Natural killer cell (primary cell): ENCODE results near the gene FLRT1. TPM values are rescaled to one million over a fixed set of nuclear protein-coding genes. Genes with fewer than 3 reads are reported as not detected.

Experiments used
- ATAC-seq, 3 donors: fragments of 150-1000 bp in 2 of 3; fragments of 200-7000 bp in 1 of 3; cut with Tn5 transposase; 1 replicate in 1 of 3; 2 replicates in 2 of 3; pipeline ENCODE4 v1.10.0; 2021; ENCODE audit warnings: mild to moderate bottlenecking in 2 of 3, moderate library complexity in 2 of 3
- DNase-seq, 2 donors: peaks; one replicate each; pipeline versions ENCODE4 v3.0.0 to v3.0.0-alpha.2; 2013 to 2021; ENCODE audit warnings: mixed read lengths in 1 of 2
- H3K27ac ChIP-seq: one replicate; pipeline ENCODE4 v1.5.1; 2013; ENCODE audit warnings: mild to moderate bottlenecking, low read length
- H3K27me3 ChIP-seq: one replicate; pipeline ENCODE4 v1.6.1; 2013; ENCODE audit warnings: low read length; ENCODE audit not compliant: control insufficient read depth, insufficient read depth
- H3K36me3 ChIP-seq: one replicate; pipeline ENCODE4 v1.6.1; 2013; ENCODE audit warnings: low read length; ENCODE audit not compliant: control insufficient read depth, insufficient read depth
- H3K4me1 ChIP-seq: one replicate; pipeline ENCODE4 v1.6.1; 2013; ENCODE audit warnings: low read length; ENCODE audit not compliant: control insufficient read depth, insufficient read depth
- H3K4me3 ChIP-seq: one replicate; pipeline ENCODE4 v1.5.1; 2013; ENCODE audit warnings: low read length
- H3K9me3 ChIP-seq: one replicate; pipeline ENCODE4 v1.6.1; 2013; ENCODE audit warnings: low read length; ENCODE audit not compliant: control insufficient read depth, insufficient read depth
- H3K27ac Mint-ChIP-seq, 2 donors: one replicate each; pipeline ENCODE4 v1.8.0; 2022; ENCODE audit warnings: mild to moderate bottlenecking in 2 of 2, mixed read lengths in 2 of 2, moderate library complexity in 1 of 2
- H3K27me3 Mint-ChIP-seq, 2 donors: one replicate each; pipeline ENCODE4 v1.8.0; 2022; ENCODE audit warnings: low read depth in 2 of 2, mixed read lengths in 2 of 2
- H3K36me3 Mint-ChIP-seq: one replicate; pipeline ENCODE4 v1.8.0; 2022; ENCODE audit warnings: mixed read lengths
- H3K4me1 Mint-ChIP-seq, 2 donors: one replicate each; pipeline ENCODE4 v1.8.0; 2022; ENCODE audit warnings: mixed read lengths in 2 of 2
- H3K4me3 Mint-ChIP-seq: one replicate; pipeline ENCODE4 v1.8.0; 2022; ENCODE audit warnings: mild to moderate bottlenecking, moderate library complexity, mixed read lengths
- H3K9me3 Mint-ChIP-seq, 2 donors: one replicate each; pipeline ENCODE4 v1.8.0; 2022; ENCODE audit warnings: mixed read lengths in 2 of 2
- CTCF ChIP-seq: fragments of 200-600 bp; IDR thresholded peaks from one replicate; pipeline ENCODE4 v1.8.0; 2022; ENCODE audit warnings: antibody characterized with exemption
- WGBS: methylation state at CpG from one replicate; pipeline ENCODE4 v1.1.7; 2013; ENCODE audit warnings: missing lambda C conversion rate; ENCODE audit not compliant: insufficient coverage; 5-methylcytosine and 5-hydroxymethylcytosine counted together
- intact Hi-C: fragments of 100-400 bp; cut with micrococcal nuclease; formaldehyde crosslinking; loops from one replicate; pipeline ENCODE4 v1.14.2; 2022
- total RNA-seq, 4 donors: library from RNA; stranded (reverse); fragments of 120-200 nt in 1 of 4; gene quantifications; one replicate each; pipeline versions ENCODE4 v1.2.3 to v1.2.4, GENCODE V29; 2013 to 2022

FLRT1 gene
- total RNA-seq, 3 donors from 2014 or later (not counting 1 experiment from before 2014, with no cell fraction given): not detected

GRCh38 chr11:63997104-63997700 lies 38.5 kb upstream of the FLRT1 start:
- no peaks in the 10 kb centered on the region for H3K9me3 Mint-ChIP-seq
- no peak for TF ChIP-seq CTCF
- H3K4me3 Mint-ChIP-seq: no peak overlapping the region
- H3K27ac Mint-ChIP-seq: peak overlapping the region in 1 of 2 donors; percentile 54
- Histone ChIP-seq H3K27ac (no peak overlapping the region), H3K27me3 (peaks cover 4% of the 10 kb centered on the region), H3K4me3 (no peak overlapping the region), H3K9me3 (no peaks in the 10 kb centered on the region), H3K36me3 (peaks cover 24% of the 10 kb centered on the region), H3K4me1 (peaks cover 19% of the 10 kb centered on the region)
- H3K36me3 Mint-ChIP-seq: no peaks in the 10 kb centered on the region
- ATAC-seq: no peak
- no peak for DNase-seq
- WGBS: 92% methylated on average over 26 of the region's 27 CpGs
- H3K27me3 Mint-ChIP-seq: peaks cover 0 to 8% of the 10 kb centered on the region in 2 donors
- peaks cover 5 to 32% of the 10 kb centered on the region in 2 donors for H3K4me1 Mint-ChIP-seq
- intact Hi-C loops: no loop called here

- H3K4me3 ChIP-seq: no peak overlapping the region
- Mint-ChIP-seq H3K36me3 (no peaks in the 10 kb centered on the region), H3K4me1 (peaks cover 4 to 31% of the 10 kb centered on the region in 2 donors), H3K27ac (peak overlapping the region in 1 of 2 donors; percentile 54), H3K4me3 (no peak overlapping the region), H3K9me3 (no peaks in the 10 kb centered on the region), H3K27me3 (peaks cover 0 to 11% of the 10 kb centered on the region in 2 donors)
- H3K4me1 ChIP-seq: peaks cover 19% of the 10 kb centered on the region
- DNase-seq: no peak
- H3K36me3 ChIP-seq: peaks cover 24% of the 10 kb centered on the region
- intact Hi-C loops: no loop called here
- H3K27ac ChIP-seq: no peak overlapping the region
- TF ChIP-seq CTCF: no peak
- no peaks in the 10 kb centered on the region for H3K9me3 ChIP-seq
- 89% methylated on average over 9 of the region's 11 CpGs for WGBS
- ATAC-seq: no peak
- H3K27me3 ChIP-seq: peaks cover 4% of the 10 kb centered on the region
Measured at GRCh38 chr11:63997801-63998337, 37.9 kb upstream of the FLRT1 start.

- 64% methylated on average over 54 of the region's 54 CpGs for WGBS
- intact Hi-C loops: no loop called here
- H3K36me3 Mint-ChIP-seq: no peaks in the 10 kb centered on the region
- no peaks in the 10 kb centered on the region for H3K9me3 ChIP-seq
- H3K27me3 Mint-ChIP-seq: peaks cover 2 to 15% of the 10 kb centered on the region in 2 donors
- H3K27ac ChIP-seq: no peak overlapping the region
- ATAC-seq (peak in 1 of 3 donors; percentile 5), DNase-seq (peak in 1 of 2 donors; percentile 26)
- no peak for TF ChIP-seq CTCF
- H3K4me1 Mint-ChIP-seq: peaks cover 0 to 23% of the 10 kb centered on the region in 2 donors
- peak overlapping the region; percentile 8 for H3K4me3 ChIP-seq
- peaks cover 19% of the 10 kb centered on the region for H3K4me1 ChIP-seq
- peaks cover 4% of the 10 kb centered on the region for H3K27me3 ChIP-seq
- H3K9me3 Mint-ChIP-seq: no peaks in the 10 kb centered on the region
- peaks cover 21% of the 10 kb centered on the region for H3K36me3 ChIP-seq
- no peak overlapping the region for H3K27ac Mint-ChIP-seq
- no peak overlapping the region for H3K4me3 Mint-ChIP-seq
Measured at GRCh38 chr11:63998558-63999348, 37.0 kb upstream of the FLRT1 start.
